ENCODE results near the gene RBM43.
"Not testable (repeated sequence)": the region's sequence is repeated elsewhere in the genome, so short reads cannot be mapped to it uniquely, and the experiment has no call there.

RBM43 gene

GRCh38 chr2:151269798-151270568 is 8.3 kb upstream of the RBM43 start:
- DNase-seq (ENCODE audit: low read depth in 4 of 4, low spot score in 1 of 4), result no peak

- DNase-seq (ENCODE audit: low read depth in 4 of 4, low spot score in 1 of 4), result no peak
Observed at GRCh38 chr2:151268085-151268484, 6.4 kb upstream of the RBM43 start.

- no peak for DNase-seq (ENCODE audit: low read depth in 4 of 4, low spot score in 1 of 4)
Observed at GRCh38 chr2:151267537-151267936, 5.9 kb upstream of the RBM43 start.

- DNase-seq (ENCODE audit: low read depth in 4 of 4, low spot score in 1 of 4), result no peak
Observed at GRCh38 chr2:151265991-151266390, 4.3 kb upstream of the RBM43 start.

GRCh38 chr2:151264157-151264825 is 2.6 kb upstream of the RBM43 start:
- DNase-seq (ENCODE audit: low read depth in 4 of 4, low spot score in 1 of 4), result no peak

GRCh38 chr2:151262629-151263028 is 966 bp upstream of the RBM43 start:
- no peak for DNase-seq (ENCODE audit: low read depth in 4 of 4, low spot score in 1 of 4)

- no peak for DNase-seq (ENCODE audit: low read depth in 4 of 4, low spot score in 1 of 4)
Observed at GRCh38 chr2:151261977-151262291, 271 bp upstream of the RBM43 start.

GRCh38 chr2:151260573-151261230 is 961 bp downstream of the RBM43 start:
- DNase-seq (ENCODE audit: low read depth in 4 of 4, low spot score in 1 of 4), result no peak

- no peak for DNase-seq (ENCODE audit: low read depth in 4 of 4, low spot score in 1 of 4)
Observed at GRCh38 chr2:151258121-151258520, 3.5 kb downstream of the RBM43 start.

- DNase-seq (ENCODE audit: low read depth in 4 of 4, low spot score in 1 of 4), result no peak
Observed at GRCh38 chr2:151252646-151253045, 9.0 kb downstream of the RBM43 start.

- no peak for DNase-seq (ENCODE audit: low read depth in 4 of 4, low spot score in 1 of 4)
Observed at GRCh38 chr2:151251012-151251411, 10.7 kb downstream of the RBM43 start.

GRCh38 chr2:151247432-151247831 is 14.2 kb downstream of the RBM43 start:
- no peak for DNase-seq (ENCODE audit: low read depth in 4 of 4, low spot score in 1 of 4)

- DNase-seq (ENCODE audit: low read depth in 4 of 4, low spot score in 1 of 4), result no peak
Observed at GRCh38 chr2:151246152-151246551, 15.5 kb downstream of the RBM43 start.

GRCh38 chr2:151243468-151243867 is 18.2 kb downstream of the RBM43 start:
- no peak for DNase-seq (ENCODE audit: low read depth in 4 of 4, low spot score in 1 of 4)

GRCh38 chr2:151241224-151241623 is 20.4 kb downstream of the RBM43 start:
- no peak for DNase-seq (ENCODE audit: low read depth in 4 of 4, low spot score in 1 of 4)

- DNase-seq (ENCODE audit: low read depth in 4 of 4, low spot score in 1 of 4), result no peak
Observed at GRCh38 chr2:151240433-151240832, 21.2 kb downstream of the RBM43 start.

GRCh38 chr2:151239624-151240023 is 22.0 kb downstream of the RBM43 start:
- DNase-seq (ENCODE audit: low read depth in 4 of 4, low spot score in 1 of 4), result no peak

GRCh38 chr2:151238527-151239487 is 22.9 kb downstream of the RBM43 start:
- peak in 2 of 4 experiments; percentile 14 to 18 for DNase-seq (ENCODE audit: low read depth in 4 of 4, low spot score in 1 of 4)

GRCh38 chr2:151237422-151238025 is 24.1 kb downstream of the RBM43 start:
- DNase-seq (ENCODE audit: low read depth in 4 of 4, low spot score in 1 of 4), result no peak

- not testable (repeated sequence) for DNase-seq (ENCODE audit: low read depth in 4 of 4, low spot score in 1 of 4)
Observed at GRCh38 chr2:151233760-151234159, 27.9 kb downstream of the RBM43 start.

GRCh38 chr2:151233288-151233687 is 28.4 kb downstream of the RBM43 start:
- not testable (repeated sequence) for DNase-seq (ENCODE audit: low read depth in 4 of 4, low spot score in 1 of 4)

Data from stimulated activated CD4-positive, alpha-beta T cell treated with anti-CD3 and anti-CD28 coated beads, Interleukin-1b, Interleukin-23, amount 100 ng/mL, for 24 hours (primary cell).